Right cardiac atrium (tissue), 5 donors: ENCODE data around the gene GPR176. TPM values are rescaled to one million over a fixed set of nuclear protein-coding genes. Genes with fewer than 3 reads are reported as not detected.
A peak's percentile ranks its signal among the peaks of the same experiment; 100 is the strongest.
"Not testable (repeated sequence)": the region's sequence is repeated elsewhere in the genome, so short reads cannot be mapped to it uniquely, and the experiment has no call there.

Experiments
- ATAC-seq, 2 donors: fragments of 200-7000 bp; cut with Tn5 transposase; one replicate each; pipeline versions ENCODE4 v1.8.0 to v1.9.1; 2020; ENCODE audit warnings: moderate library complexity in 2 of 2, mild to moderate bottlenecking in 1 of 2
- DNase-seq, 3 donors: peaks; one replicate each; pipeline ENCODE4 v3.0.0-alpha.2; 2020
- H3K27ac ChIP-seq: one replicate; pipeline ENCODE4 v1.5.1; 2013; ENCODE audit warnings: mild to moderate bottlenecking, low read length, control low read depth, moderate library complexity
- H3K27me3 ChIP-seq: one replicate; pipeline ENCODE4 v1.6.1; 2013; ENCODE audit not compliant: control insufficient read depth, insufficient read depth
- H3K4me1 ChIP-seq: one replicate; pipeline ENCODE4 v1.6.1; 2013; ENCODE audit warnings: low read length; ENCODE audit not compliant: control insufficient read depth, insufficient read depth
- H3K4me3 ChIP-seq: one replicate; pipeline ENCODE4 v1.5.1; 2013; ENCODE audit warnings: low read length, control low read depth
- H3K9me3 ChIP-seq: one replicate; pipeline ENCODE4 v1.6.1; 2013; ENCODE audit warnings: low read length; ENCODE audit not compliant: control insufficient read depth
- WGBS: extraction: QIAGEN DNeasy Blood & Tissue Kit; methylation state at CpG from one replicate; pipeline ENCODE4 v1.1.7; 2013; 5-methylcytosine and 5-hydroxymethylcytosine counted together
- intact Hi-C, 4 donors: fragments of 100-400 bp; cut with DNase I; formaldehyde crosslinking; loops; one replicate each; pipeline versions ENCODE4 v1.11.0 to v1.14.0; 2022 to 2023
- polyA plus RNA-seq: library from polyadenylated mRNA; stranded (reverse); fragments of 200-250 nt; gene quantifications from one replicate; pipeline ENCODE4 v1.2.3, GENCODE V29; 2013
- total RNA-seq, 4 donors: library from RNA; stranded (reverse); fragmentation: NEBNext Ultra II Directional; extraction: Animal tissue kit (Norgen Biotek cat#: 25700); gene quantifications; one replicate each; pipeline ENCODE4 v1.2.1, GENCODE V29; 2021
- donor health status: healthy with polysubstance abuse.
- donor health status: DM: no; HTN: yes; CAD: no.
- donor health status: DM: no; HTN: no; CAD: no.
- donor health status: DM: no; HTN: yes; CAD: no; lungs with severe emphysema.
- donor health status: DM: yes; HTN: yes; CAD: no.

Gene GPR176
- total and polyA plus RNA-seq, 5 donors = 1.4 to 3.9 (median 1.8) TPM

DNA sequence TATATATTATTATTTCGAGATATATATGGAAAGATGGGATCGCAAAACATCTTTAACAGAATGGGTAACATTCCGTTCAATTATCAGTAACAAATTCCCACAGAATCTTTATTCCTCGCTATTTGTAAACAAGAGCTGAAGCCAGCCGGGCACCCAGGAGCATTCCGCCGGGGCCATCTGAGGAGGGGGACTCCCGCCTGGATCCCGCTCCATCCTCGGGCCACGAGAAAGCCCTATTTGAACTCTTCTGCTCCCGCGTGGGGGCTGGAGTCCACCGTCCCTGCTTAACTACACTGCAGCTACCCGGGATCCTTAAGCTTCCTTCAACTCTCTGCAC, 687 bp downstream of the GPR176 start:
- no peak for ATAC-seq
- peak in 2 of 3 donors; percentile 16 to 30 for DNase-seq
- H3K4me1 ChIP-seq = no peaks in the 10 kb centered on the region
- H3K4me3 ChIP-seq = peak overlapping the region; percentile 62
- intact Hi-C loops = no loop called here
- no peak overlapping the region for H3K27ac ChIP-seq
- 5% methylated on average over 15 of the region's 15 CpGs for WGBS
- H3K9me3 ChIP-seq = no peaks in the 10 kb centered on the region
- no peaks in the 10 kb centered on the region for H3K27me3 ChIP-seq

DNA sequence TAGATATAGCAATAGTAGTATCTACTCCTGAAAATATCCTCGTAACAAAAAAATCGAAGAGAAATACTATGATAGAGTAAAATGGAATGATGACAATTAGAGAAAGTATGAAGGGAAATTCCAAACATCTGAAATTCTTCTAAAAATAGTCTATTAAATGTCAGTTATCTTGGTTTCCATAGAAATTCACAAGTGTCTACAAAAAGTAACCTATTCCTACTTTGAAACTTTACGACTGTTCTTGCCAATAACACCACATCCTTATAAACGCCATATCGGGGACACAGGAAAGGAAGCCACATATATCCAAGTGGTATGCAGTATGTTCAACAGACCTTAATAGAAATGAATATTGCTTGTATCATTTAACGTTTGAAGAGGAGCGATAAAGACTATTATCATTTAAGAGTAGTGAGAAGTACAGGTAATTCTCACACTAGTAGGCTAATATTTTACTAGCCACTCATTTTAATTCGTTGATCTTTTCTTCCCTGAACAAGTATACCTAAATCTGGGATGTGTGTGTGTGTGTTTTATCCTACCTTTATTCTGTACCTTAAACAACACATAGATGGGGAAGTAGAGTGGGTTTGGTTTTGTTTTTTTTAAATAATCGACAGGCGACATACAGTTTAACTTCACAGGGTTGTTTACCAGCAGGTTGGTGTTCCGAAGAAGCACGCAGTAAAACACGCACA, 1.2 kb downstream of the GPR176 start:
- no peaks in the 10 kb centered on the region for H3K9me3 ChIP-seq
- no peak overlapping the region for H3K27ac ChIP-seq
- 26% methylated on average over 13 of the region's 13 CpGs for WGBS

DNA sequence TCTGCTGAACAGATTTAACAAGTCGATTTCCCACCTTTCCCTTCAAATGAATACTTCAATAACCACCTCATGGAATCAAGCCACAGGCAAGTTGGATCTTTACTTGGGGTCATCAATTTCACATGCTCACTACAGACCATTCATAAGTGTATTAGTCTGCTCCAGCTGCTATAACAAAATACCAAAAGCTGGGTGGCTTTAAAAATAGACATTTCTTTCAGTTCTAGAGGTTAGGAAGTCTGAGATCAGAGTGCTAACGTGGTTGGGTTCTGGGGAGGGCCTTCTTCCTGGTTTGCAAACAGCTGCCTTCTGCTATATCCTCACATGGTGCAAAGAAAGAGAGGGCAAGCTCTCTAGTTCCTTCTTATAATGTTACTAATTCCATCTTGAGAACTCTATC, 5.1 kb downstream of the GPR176 start:
- Histone ChIP-seq H3K4me3 (no peak overlapping the region), H3K27ac (no peak overlapping the region), H3K27me3 (no peaks in the 10 kb centered on the region), H3K9me3 (no peaks in the 10 kb centered on the region), H3K4me1 (no peaks in the 10 kb centered on the region)
- 78% methylated on average over 2 of the region's 2 CpGs for WGBS
- intact Hi-C loops = no loop called here
- DNase-seq = no peak
- ATAC-seq = no peak

More for the DNA sequence above, 1.2 kb downstream of the GPR176 start:
- Histone ChIP-seq H3K4me3 (peak overlapping the region; percentile 62), H3K27me3 (no peaks in the 10 kb centered on the region), H3K4me1 (no peaks in the 10 kb centered on the region)
- ATAC-seq (no peak), DNase-seq (no peak)
- intact Hi-C loops = no loop called here

DNA sequence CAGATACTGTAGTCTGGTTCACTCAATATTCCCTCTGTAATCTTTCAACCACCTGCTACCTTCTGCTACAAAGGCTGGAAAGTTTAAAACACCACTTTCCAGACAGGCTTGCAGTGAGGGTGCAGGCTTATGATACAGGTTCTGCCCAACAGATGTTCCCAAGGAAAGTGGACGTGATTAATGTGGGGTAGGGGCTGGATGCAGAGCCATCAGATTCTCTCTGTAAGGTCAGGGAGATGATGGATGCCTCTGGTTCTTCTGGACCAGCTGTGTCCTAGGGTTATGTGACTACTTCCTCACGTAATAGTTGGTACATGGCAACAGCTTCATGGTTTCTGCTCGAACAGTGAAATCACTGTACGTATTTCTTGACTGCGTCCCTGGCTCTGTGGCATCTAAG, 11.1 kb downstream of the GPR176 start:
- no peak overlapping the region for H3K27ac ChIP-seq

DNA sequence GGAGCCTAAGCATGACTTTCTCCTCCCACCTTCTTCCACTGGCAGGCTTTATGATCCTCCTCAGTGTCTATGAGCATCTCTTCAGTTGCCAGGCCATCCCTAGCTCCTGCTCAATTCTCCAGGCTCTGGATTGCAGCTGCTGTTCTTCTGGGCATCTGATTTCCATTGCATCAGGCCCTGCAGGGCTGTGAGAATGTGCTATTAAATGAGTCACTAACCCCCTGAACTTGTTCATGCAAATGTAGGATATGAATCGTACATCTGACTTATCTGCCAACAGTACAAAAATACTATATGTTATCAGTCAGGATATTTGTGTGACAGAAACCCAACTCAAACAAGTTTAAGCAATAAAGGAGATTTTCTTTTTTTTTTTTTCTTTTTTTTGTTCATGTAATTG, 11.9 kb downstream of the GPR176 start:
- H3K4me1 ChIP-seq = peaks cover 2% of the 10 kb centered on the region
- intact Hi-C loops = no loop called here
- no peak overlapping the region for H3K27ac ChIP-seq
- no peak for DNase-seq
- WGBS = 27% methylated on average over 1 of the region's 1 CpG
- no peaks in the 10 kb centered on the region for H3K27me3 ChIP-seq
- no peak overlapping the region for H3K4me3 ChIP-seq
- no peak for ATAC-seq
- H3K9me3 ChIP-seq = no peaks in the 10 kb centered on the region

More for the DNA sequence above, 11.1 kb downstream of the GPR176 start:
- Histone ChIP-seq H3K9me3 (no peaks in the 10 kb centered on the region), H3K27me3 (no peaks in the 10 kb centered on the region), H3K4me1 (peaks cover 2% of the 10 kb centered on the region), H3K4me3 (no peak overlapping the region)
- 73% methylated on average over 5 of the region's 5 CpGs for WGBS
- ATAC-seq (no peak), DNase-seq (no peak)
- intact Hi-C loops = no loop called here

DNA sequence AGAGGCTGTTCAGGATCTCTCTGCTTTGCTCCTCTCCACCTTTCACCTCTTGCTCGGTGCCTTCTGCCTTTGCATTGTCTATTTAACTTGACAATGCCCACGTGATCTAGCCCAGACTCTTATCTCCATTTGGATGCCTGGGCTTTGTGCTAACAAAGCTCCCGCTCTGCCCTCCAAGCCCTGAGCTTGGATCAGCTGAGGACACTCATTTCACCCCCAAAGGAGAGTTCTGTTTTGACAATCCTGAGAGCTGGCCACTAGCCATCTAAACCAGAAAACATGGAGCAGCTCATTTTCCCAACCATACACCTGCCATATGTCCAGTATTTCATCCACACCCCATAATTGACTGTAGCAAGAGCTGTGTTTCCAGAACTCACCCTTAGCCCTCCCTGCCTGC, 12.8 kb downstream of the GPR176 start:
- H3K4me3 ChIP-seq = no peak overlapping the region
- DNase-seq = no peak
- peaks cover 2% of the 10 kb centered on the region for H3K4me1 ChIP-seq
- intact Hi-C loops = no loop called here
- no peak for ATAC-seq
- no peak overlapping the region for H3K27ac ChIP-seq
- H3K27me3 ChIP-seq = no peaks in the 10 kb centered on the region
- WGBS = 75% methylated on average over 3 of the region's 3 CpGs
- no peaks in the 10 kb centered on the region for H3K9me3 ChIP-seq

DNA sequence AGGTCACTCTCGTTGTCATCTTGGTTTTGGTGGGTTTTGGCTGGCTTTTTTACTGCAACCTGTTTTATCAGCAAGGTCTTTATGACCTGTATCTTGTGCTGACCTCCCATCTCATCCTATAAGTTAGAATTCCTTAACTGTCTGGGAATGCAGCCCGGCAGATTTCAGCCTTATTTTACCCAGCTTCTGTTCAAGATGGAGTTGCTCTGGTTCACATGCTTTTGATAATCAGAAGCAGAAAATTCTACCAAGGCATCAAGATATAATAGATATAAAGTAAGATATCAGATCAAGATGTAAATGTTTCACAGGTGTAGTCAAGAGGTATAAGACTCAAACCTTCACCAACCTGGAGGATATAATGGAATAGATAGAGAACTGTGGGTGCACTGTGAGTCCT, 16.0 kb downstream of the GPR176 start:
- H3K4me3 ChIP-seq = no peak overlapping the region
- H3K27me3 ChIP-seq = no peaks in the 10 kb centered on the region
- intact Hi-C loops = no loop called here
- DNase-seq = no peak
- H3K27ac ChIP-seq = no peak overlapping the region
- WGBS = 93% methylated on average over 2 of the region's 2 CpGs
- peaks cover 2% of the 10 kb centered on the region for H3K4me1 ChIP-seq
- ATAC-seq = no peak
- H3K9me3 ChIP-seq = no peaks in the 10 kb centered on the region

DNA sequence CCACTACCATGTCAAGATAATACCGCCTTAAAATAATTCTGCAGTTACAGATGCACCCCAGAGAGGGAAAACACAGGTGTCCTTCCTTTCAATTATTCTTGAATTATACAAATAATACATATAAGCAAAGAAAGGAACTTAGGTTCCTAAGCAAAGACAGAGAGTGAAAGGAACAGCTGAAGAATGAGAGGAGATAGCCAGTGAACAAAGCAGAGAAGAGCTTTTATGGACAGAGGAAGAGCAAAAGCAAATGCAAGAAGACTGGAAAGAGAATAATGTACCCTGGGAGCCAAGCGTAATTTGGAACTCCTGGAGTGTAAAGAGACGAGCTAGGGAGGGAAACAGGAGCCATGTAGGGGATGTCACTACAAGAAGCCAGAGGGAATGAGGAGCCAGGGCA, 21.7 kb downstream of the GPR176 start:
- H3K4me3 ChIP-seq = no peak overlapping the region
- intact Hi-C loops = no loop called here
- no peaks in the 10 kb centered on the region for H3K9me3 ChIP-seq
- no peak overlapping the region for H3K27ac ChIP-seq
- WGBS = 78% methylated on average over 3 of the region's 3 CpGs
- DNase-seq (no peak), ATAC-seq (no peak)
- no peaks in the 10 kb centered on the region for H3K4me1 ChIP-seq
- H3K27me3 ChIP-seq = no peaks in the 10 kb centered on the region

DNA sequence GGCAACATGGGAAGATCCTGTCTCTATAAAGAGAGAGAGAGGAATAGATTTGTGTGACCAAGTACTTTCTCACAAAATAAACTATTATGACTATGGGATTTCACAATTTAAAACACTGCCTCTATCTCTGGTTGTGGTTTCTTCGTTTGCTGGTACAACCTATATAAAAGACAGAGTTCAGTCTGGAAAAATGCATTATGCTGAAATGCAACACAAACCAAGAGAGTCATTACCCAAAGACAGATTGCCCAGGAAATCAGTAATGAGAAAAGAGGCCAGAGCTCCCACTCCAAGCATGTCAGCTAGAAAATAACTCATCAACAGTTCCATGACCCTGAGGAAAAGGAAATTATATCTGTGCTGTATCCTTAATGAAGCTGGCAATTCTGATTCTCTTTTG, 23.2 kb downstream of the GPR176 start:
- Histone ChIP-seq H3K9me3 (no peaks in the 10 kb centered on the region), H3K27ac (no peak overlapping the region), H3K27me3 (no peaks in the 10 kb centered on the region), H3K4me3 (no peak overlapping the region), H3K4me1 (no peaks in the 10 kb centered on the region)
- intact Hi-C loops = no loop called here
- ATAC-seq = no peak
- DNase-seq = no peak
- WGBS = 72% methylated on average over 1 of the region's 1 CpG

DNA sequence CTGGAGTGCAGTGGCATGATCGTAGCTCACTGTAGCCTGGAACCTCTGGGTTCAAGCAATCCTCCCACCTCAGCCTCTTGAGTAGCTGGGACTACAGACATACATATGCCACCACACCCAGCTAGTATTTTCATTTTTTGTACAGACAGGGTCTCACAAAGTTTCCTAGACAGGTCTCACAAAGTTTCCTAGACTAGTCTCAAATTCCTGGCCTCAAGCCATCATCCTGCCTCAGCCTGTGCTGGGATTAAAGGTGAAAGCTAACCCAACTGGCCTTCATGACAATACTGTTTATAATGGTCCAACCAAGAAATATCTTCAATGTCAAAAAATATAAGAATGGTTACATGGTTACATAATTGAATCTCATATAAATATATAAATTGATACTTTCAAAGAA, 24.0 kb downstream of the GPR176 start:
- Histone ChIP-seq H3K27me3 (no peaks in the 10 kb centered on the region), H3K4me1 (no peaks in the 10 kb centered on the region), H3K4me3 (no peak overlapping the region), H3K9me3 (no peaks in the 10 kb centered on the region), H3K27ac (no peak overlapping the region)
- ATAC-seq (no peak), DNase-seq (no peak)
- 95% methylated on average over 1 of the region's 1 CpG for WGBS
- intact Hi-C loops = no loop called here

DNA sequence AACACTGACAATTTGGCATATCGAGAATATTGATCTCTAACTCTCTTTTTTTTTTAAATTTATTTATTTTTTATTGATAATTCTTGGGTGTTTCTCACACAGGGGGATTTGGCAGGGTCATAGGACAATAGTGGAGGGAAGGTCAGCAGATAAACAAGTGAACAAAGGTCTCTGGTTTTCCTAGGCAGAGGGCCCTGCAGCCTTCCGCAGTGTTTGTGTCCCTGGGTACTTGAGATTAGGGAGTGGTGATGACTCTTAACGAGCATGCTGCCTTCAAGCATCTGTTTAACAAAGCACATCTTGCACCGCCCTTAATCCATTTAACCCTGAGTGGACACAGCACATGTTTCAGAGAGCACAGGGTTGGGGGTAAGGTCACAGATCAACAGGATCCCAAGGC, 27.0 kb downstream of the GPR176 start:
- ATAC-seq, DNase-seq, intact Hi-C loops, H3K4me1 ChIP-seq, H3K27me3 ChIP-seq, H3K9me3 ChIP-seq, H3K4me3 ChIP-seq, H3K27ac ChIP-seq: not testable (repeated sequence)
- WGBS = 92% methylated on average over 2 of the region's 4 CpGs

DNA sequence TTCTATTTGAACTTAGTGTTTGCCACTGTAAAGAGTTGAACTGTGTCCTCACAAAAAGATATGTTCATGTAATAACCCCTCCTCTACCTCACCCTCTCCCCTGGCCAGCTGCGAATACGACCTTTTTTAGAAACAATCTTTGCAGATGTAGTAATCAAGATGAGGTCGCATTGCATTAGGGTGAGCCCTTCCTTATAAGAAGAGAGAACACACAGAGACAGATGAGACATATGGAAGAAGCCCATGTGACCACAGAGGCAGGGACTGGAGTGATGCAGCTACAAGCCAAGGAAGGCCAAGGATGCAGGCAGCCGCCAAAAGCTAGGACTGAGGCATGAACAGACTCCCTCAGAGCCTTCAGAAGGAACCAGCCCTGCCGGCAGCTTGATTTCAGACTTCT, 27.6 kb downstream of the GPR176 start:
- Histone ChIP-seq H3K9me3 (no peaks in the 10 kb centered on the region), H3K4me1 (no peaks in the 10 kb centered on the region), H3K4me3 (no peak overlapping the region), H3K27ac (no peak overlapping the region), H3K27me3 (no peaks in the 10 kb centered on the region)
- intact Hi-C loops = no loop called here
- no peak for DNase-seq
- WGBS = 93% methylated on average over 5 of the region's 5 CpGs
- no peak for ATAC-seq
